Activated T-helper 1 cell treated with anti-CD3 and anti-CD28 coated beads, Interleukin-2, amount 50 U/mL, for 16 hours (primary cell): Measurements from ENCODE around the gene VPS4A.

Source experiments
- DNase-seq, 2 donors: peaks; one replicate each; pipeline ENCODE4 v3.0.0-alpha.2; 2020; ENCODE audit warnings: low read depth in 1 of 2, low spot score in 1 of 2

Gene VPS4A

DNA sequence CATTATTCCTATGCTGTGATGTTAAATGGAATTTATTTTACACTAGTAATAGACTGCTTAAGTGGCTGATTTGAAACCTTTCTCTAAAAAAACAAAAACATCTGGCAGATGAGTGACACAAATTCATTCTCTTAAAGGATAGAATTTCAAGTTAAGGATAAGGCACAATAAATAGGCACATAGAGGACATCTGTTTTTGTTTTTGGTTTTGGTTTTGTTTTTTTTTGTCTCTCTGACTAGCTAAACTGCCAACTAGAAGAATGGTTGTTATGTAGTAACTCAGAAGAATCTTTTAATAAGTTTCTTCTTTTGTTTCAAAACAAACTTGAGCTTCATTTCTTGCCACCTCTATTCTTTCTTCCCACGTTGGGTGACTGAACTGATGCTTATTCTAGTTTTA is 5.1 kb upstream of the VPS4A start:
- DNase-seq: no peak

DNA sequence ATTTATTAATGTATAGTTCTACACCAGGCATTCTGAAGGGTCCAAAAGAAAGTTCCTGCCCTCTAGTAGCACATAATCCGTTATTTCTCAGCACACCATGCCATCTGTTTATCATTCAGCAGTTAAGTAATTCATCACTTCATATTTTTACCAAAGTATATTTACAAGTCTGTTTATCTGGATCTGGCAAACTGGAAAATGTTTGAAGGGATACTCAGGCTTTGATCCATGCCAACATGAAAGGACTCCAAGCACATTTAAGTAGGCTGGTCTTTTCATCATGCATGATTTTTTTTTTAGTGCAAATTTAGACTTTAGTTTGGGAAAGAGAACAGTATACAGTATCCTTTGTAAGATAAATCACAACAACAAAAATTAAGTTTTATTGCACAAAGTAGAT is 4.1 kb upstream of the VPS4A start:
- no peak for DNase-seq

- no peak for DNase-seq
These were observed 3.3 kb upstream of the VPS4A start for GRCh38 chr16:69307856-69308255.

DNA sequence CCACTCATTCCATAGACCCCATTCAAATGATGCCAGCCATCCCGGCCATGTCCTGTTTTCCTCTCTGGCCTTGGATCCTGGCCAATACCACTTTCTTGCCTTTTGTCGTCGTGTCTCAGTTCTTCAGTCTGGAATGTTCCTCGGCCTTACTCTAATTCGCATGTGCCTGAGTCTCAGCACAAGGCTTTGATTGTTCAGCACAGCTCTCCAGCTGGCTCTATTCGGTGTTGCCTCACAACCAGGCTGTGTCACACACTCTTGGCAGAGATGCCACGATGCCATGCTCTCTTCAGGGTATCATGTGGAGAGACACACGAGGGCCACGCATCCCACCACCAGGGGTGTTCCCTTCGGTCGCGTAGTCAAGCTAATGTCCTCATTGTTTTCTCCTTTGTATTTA is 1.8 kb upstream of the VPS4A start:
- no peak for DNase-seq

DNA sequence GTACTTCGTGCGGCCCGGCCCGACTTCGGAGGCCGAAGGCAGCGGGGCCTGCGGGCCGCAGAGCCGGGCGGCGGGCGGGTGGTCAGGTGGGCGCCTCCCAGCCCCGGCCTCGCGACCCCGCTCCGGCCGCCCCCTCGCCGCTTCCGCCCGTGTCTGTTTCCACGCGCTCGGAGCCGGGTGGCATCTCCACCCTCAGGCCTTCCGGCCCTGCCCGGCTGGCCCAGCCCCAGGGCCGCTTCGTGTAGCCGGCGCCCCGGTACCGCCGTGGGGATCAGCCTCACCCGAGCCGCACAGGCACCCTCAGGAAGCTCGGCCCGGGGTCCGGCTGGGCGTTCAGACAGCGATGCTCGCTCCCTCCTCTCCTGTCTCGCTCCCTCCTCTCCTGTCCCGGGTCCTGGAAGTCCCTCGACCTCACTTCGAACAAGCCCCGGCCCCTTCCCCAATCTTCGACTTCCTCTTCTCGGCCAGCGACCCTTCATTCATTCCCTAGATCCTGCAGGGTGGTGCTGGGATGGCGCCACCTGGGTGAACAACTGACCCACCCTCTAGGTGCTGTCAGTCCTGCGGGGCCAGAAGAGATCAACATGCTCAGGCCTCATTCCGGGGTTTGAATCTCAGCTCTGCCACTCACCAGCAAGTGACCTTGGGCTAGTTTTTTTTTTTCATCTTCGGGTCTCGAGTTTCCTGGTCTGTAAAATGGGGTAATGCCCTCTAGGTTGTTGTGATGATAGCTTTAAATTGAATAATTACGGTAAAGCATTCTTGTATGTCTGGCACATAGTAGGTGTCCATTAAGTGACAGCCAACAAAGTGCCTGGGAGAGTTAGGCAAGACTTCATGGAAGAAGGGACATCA is 610 bp downstream of the VPS4A start:
- DNase-seq: peak in 1 of 2 donors; percentile 22

DNA sequence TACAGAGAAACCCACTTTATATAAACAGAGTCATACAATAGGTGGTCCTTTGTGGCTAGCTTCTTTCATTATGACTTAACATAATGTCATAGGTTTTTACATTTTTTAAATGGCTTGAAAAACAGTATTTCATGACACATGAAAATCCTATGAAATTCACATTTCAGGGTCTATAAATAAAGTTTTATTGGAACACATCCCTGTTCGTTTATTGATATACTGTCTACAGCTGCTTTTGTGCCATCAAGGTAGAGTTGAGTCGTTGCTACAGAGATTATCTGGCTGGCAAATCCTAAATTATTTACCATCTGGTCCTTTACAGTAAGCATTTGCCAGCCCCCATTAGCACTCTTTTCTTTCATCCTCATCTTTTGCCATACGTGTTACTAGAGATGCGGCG is 2.3 kb downstream of the VPS4A start:
- DNase-seq: no peak

- no peak for DNase-seq
These were observed 3.4 kb downstream of the VPS4A start for GRCh38 chr16:69314534-69314933.

DNA sequence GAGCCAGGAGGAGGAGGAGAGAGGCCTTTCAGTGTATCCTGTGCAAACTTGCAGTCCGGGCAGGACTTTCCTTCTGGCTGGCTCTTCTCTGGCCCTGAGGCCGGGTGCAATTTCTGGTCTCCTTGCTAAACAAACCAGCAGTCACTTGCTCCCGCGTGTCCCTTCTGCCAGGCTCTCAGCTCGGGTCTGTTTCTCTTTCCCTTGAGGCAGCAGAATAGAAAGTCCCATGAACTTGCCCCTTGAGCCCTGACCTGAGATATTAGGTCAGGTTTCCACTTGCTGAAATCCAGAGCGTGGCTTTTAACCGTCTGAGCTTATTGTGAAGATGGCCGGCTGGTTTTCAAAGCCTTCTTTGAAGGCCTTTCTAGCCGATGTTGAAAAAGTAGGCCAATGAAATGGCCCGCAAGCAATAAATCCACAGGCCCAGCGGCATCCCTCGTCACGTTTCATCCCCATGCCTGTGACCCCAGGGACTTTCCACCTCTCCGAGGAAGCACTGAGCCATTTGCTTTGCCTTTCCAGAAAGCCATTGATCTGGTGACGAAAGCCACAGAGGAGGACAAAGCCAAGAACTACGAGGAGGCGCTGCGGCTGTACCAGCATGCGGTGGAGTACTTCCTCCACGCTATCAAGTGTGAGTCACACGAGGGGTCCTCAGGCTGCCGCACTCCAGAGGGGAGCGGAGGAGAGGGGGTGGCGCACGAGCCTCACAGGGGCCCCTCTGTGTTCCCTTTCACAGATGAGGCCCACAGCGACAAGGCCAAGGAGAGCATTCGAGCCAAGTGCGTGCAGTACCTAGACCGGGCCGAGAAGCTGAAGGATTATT is 4.5 kb downstream of the VPS4A start:
- no peak for DNase-seq

DNA sequence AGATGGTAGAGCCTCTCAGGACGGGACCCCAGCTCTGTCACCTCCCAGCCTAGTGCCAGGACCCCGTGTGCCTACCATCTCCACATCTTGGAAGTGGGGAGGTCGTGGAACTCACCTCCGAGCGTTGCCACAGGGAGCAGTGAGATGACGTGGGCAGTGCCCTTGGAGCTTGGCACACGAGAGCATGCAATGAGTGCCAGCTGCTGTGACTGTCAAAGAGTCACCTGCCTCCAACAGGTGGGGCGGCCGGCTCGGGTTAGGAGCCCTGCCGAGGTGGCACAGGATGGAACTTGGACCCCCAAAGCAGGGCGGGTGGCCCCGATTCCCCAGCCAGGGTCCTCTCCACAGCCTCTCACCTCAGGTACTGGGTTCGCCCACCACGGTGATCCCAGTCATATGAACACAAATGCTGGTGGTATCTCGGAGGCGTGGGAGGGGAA is 5.5 kb downstream of the VPS4A start:
- DNase-seq: no peak

DNA sequence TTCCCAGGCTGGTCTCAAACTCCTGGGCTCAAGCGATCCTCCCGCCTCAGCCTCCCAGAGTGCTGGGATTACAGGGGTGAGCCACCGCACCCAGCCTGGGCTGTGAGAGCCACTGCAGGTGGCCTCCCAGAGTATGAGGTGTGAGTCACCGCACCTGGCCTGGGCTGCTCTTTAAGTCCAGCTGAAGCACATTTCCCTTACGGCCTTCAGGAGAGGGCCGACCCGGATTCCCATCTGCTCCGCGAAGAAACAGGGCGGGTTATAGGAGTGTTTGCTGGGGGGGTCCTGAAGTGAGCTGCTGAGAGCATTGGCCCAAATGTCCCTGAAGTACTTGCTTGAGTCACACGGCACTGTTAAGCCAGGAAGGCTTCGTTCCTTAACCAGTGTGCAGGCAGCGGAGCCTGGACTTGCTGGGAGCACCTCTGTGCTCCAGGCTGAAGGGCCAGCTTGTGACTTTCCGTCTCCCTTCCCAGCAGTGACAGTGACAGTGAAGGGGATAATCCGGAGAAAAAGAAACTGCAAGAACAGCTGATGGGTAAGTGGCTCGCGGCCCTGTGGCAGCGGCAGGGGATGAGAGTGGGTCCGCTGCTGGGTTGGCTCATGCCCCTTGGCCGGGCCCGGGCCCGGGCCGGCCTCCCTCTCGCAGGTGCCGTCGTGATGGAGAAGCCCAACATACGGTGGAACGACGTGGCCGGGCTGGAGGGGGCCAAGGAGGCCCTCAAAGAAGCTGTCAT is 7.2 kb downstream of the VPS4A start:
- no peak for DNase-seq

- no peak for DNase-seq
These were observed 7.8 kb downstream of the VPS4A start for GRCh38 chr16:69318911-69319289.

- no peak for DNase-seq
These were observed 8.2 kb downstream of the VPS4A start for GRCh38 chr16:69319381-69319780.

DNA sequence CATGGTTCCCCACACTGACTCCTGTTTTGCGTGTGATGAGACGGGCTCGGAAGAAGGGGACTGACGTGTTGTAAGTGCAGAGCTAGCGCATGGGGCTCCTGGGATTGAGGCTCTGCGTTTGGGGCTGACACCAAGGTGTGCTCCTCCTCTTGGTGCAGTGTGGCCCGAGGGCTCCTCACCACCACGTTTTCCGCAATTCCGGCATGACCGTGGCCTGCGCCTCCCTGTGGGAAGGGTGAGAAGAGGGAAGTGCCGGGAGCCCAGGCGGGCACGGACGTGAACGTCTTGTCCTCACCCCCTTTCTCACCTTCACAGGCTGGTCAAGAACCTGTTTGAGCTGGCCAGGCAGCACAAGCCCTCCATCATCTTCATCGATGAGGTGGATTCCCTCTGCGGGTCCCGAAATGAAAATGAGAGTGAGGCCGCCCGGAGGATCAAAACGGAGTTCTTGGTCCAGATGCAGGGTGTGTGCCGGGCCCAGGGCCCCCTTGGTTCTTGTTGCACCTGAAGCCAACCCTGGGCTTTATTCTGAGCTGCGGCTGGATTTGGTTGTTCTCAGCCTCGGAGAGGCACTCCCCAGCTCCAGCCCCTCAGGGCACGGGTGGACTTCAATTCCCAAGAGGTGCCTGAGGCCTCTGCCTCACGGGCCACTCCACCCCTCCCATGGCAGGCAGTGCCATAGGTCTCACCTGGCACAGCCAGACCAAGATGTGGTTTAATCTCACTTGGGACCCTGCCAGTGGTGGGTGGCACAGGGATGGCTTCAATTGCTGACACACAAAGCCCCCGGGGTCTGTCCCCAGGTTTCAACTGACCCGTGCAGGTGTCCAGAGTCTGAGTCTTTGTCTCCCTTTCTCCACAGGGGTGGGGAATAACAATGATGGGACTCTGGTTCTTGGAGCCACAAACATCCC is 8.9 kb downstream of the VPS4A start:
- no peak for DNase-seq

DNA sequence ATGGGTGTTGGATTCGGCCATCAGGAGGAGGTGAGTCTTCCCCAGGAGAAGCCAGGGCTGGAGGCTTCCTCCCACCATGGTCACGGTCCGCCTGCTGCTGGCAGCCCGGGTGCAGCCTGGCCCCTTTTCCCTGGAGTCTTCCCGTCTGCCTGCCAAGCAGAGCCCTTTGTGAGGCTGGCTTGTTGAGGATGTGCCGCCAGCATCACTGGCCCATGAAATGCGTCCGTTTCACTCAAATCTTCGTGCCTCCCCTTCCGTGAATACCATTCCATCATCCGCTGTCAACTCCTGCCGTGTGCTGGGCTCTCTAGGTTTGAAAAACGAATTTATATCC is 9.6 kb downstream of the VPS4A start:
- DNase-seq: no peak

GRCh38 chr16:69321080-69321479 is 9.9 kb downstream of the VPS4A start:
- DNase-seq: no peak

DNA sequence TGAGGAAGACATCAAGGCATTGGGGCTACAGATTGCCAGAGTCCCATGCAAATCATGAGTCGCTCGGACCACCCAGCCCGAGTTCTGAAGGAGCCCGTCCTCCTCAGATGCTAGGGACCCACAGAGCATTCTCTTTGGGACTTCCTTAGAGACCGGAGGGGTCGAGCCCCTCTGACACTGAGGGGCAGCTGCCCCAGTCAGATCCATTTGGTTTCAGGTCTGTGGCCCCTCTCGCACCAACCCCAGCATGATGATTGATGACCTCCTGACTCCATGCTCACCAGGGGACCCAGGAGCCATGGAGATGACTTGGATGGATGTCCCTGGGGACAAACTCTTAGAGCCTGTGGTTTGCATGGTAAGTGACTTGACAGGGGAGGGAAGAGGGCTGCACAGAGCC is 11.2 kb downstream of the VPS4A start:
- DNase-seq: no peak

DNA sequence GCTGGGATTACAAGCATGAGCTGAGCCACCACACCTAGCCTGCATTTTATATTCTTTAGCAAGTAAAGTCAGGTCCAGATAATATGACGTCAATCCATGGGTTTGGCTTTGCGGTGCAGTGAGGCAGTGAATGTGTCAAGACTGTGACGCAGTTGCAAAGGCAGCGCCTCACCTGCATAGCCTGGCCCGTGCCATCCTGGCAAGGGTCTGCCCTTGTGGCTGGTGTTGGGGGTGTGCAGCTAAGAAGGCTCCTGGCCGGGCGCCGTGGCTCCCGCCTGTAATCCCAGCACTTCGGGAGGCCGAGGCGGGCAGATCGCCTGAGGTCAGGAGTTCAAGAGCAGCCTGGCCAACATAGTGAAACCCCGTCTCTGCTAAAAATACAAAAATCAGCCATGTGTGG is 12.3 kb downstream of the VPS4A start:
- DNase-seq: no peak

DNA sequence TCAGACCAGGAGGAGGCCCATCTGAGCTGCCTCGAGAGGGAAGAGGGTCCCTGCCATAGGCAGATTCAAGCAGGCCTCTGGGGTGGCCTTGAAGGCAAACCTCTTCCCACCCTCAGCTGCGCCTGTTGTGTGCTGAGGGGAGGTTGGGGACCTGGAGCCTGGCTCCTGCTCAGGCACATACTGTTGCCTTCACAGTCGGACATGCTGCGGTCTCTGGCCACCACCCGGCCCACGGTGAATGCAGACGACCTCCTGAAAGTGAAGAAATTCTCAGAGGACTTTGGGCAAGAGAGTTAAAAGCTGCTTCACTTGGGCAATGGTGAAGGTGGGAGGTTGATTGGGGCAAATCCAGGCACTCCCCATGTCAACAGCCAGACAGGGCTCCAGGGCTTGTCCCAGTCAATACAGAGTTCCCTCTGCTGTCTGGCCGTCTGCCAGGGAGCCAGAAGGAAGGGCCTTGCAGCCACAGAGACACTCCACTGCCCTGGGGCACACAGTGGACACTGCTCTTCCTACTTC is 12.9 kb downstream of the VPS4A start:
- no peak for DNase-seq

GRCh38 chr16:69324585-69325253 is 13.6 kb downstream of the VPS4A start:
- DNase-seq: no peak

DNA sequence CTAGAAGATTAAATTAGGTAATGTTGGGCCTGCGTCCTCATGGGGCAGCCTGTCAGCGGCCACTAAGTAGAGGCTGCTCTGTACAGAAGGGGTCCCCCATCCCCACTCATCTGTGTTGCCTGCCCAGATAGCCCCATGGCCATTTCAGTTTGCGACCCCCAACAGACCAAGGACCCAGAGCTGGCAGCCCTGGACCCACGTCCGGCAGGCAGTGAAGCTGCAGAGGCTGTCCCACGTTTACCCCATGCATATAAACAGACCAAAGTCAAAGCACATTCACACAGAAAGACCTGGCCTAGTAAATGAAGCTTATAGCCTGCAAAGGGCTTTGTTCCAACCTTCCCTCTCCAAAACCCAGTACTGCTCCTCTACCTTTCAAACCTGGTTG is 14.6 kb downstream of the VPS4A start:
- DNase-seq: no peak
